HL-60 (cell line): ENCODE data around the gene SERBP1.

Source experiments
- DNase-seq, 2 experiments: peaks; one replicate each; pipeline ENCODE4 v3.0.0-alpha.2; 2010 to 2020; ENCODE audit warnings: low read depth in 1 of 2, low spot score in 1 of 2
- H3K27ac ChIP-seq: fragments of 250-450 bp; sonication (Bioruptor Pico); replicated peaks from 2 replicates; pipeline ENCODE4 v1.5.1; 2020; ENCODE audit warnings: mild to moderate bottlenecking, moderate library complexity
- H3K27me3 ChIP-seq: fragments of 250-450 bp; sonication (Bioruptor Pico); 2 replicates; pipeline ENCODE4 v1.5.1; 2021; ENCODE audit warnings: mild to moderate bottlenecking, moderate library complexity; ENCODE audit not compliant: insufficient read depth, poor library complexity, severe bottlenecking
- H3K4me3 ChIP-seq: replicated peaks from 2 replicates; pipeline ENCODE4 v1.5.1; 2011; ENCODE audit warnings: mild to moderate bottlenecking, control low read depth, low read length; ENCODE audit not compliant: insufficient read depth
- CTCF ChIP-seq: IDR thresholded peaks from one replicate; pipeline ENCODE4 v1.5.1; 2011; ENCODE audit warnings: low read length, control low read depth, inconsistent platforms; ENCODE audit not compliant: insufficient read depth
- GABPA ChIP-seq: IDR thresholded peaks from 2 replicates; pipeline ENCODE4 v1.6.1; 2012; ENCODE audit warnings: low read depth
- POLR2AphosphoS5 ChIP-seq: IDR thresholded peaks from 2 replicates; pipeline ENCODE4 v1.6.1; 2012; ENCODE audit warnings: low read depth
- REST ChIP-seq: IDR thresholded peaks from 2 replicates; pipeline ENCODE4 v1.6.1; 2012; ENCODE audit warnings: low read depth; ENCODE audit not compliant: insufficient replicate concordance
- SPI1 ChIP-seq: IDR thresholded peaks from 2 replicates; pipeline ENCODE4 v1.6.1; 2012; ENCODE audit warnings: low read depth, mild to moderate bottlenecking, borderline replicate concordance

The SERBP1 gene

GRCh38 chr1:67464058-67464457 is 33.9 kb upstream of the SERBP1 start:
- no peak for DNase-seq
- Histone ChIP-seq H3K27ac (no peak overlapping the region), H3K4me3 (no peak overlapping the region), H3K27me3 (no peaks in the 10 kb centered on the region)
- TF ChIP-seq REST (no peak), CTCF (no peak), GABPA (no peak)

GRCh38 chr1:67463298-67463955 is 33.2 kb upstream of the SERBP1 start:
- no peak overlapping the region for H3K27ac ChIP-seq
- H3K4me3 ChIP-seq, result no peak overlapping the region
- TF ChIP-seq POLR2AphosphoS5 (no peak), REST (no peak), SPI1 (no peak), GABPA (no peak), CTCF (no peak)
- H3K27me3 ChIP-seq, result no peaks in the 10 kb centered on the region
- no peak for DNase-seq

- Histone ChIP-seq H3K27me3 (no peaks in the 10 kb centered on the region), H3K27ac (no peak overlapping the region), H3K4me3 (no peak overlapping the region)
- DNase-seq, result no peak
- TF ChIP-seq GABPA (no peak), POLR2AphosphoS5 (no peak), CTCF (no peak), REST (no peak), SPI1 (no peak)
Observed at GRCh38 chr1:67460676-67461500, 30.7 kb upstream of the SERBP1 start.
